ENCODE data around the gene AUH.

DNA sequence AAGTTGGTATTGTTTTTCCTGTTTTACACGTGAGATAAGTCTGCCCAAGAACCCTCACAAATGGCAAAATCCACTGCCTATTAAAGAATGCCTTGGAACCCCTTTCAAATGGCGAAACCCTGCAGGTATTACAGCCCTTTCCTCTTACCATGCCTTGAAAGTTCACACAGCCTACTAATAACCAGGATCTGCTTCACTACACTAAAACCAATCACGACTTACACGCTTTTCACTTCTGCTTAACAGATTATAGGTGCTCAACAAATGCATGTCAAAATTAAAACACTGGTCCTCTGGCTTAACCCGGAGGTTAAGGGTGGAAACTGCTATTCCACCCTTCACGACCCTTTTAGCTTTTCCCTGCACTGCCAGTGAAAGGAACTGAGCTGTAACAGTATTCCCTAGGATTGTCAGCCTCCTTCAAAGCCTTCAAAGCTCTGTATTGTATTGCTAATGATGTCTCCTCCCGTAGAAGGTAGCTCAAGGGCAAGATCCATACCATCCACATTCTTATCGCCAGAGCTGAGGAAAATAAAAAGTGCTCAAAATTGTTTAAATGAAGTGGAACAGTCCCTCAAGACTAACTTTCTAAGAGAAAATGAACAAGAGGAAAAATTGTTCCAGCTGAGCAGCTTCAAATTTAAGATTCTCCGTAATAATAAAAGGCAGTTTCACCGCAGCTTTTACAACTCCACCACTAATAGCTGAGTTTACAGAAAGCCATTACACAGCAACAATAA is 997 bp downstream of the AUH start:
- TF ChIP-seq EZH2 (IDR thresholded peaks at IDR 0.05) (no peak), CEBPB (IDR thresholded peaks at IDR 0.05; ENCODE audit: low read depth) (no peak), FOSL1 (IDR thresholded peaks at IDR 0.05; ENCODE audit: low read depth) (no peak), POLR2AphosphoS5 (IDR thresholded peaks at IDR 0.05; ENCODE audit: low read depth, low read length) (no peak), EGR1 (IDR thresholded peaks at IDR 0.05; ENCODE audit: low read depth) (no peak), EZH2phosphoT487 (IDR thresholded peaks at IDR 0.05; ENCODE audit: borderline replicate concordance) (no peak), TCF7L2 (IDR thresholded peaks at IDR 0.05; ENCODE audit: borderline replicate concordance, extremely low read depth, insufficient read depth, insufficient read length) (no peak), POLR2A (IDR thresholded peaks at IDR 0.05; ENCODE audit: borderline replicate concordance, extremely low read depth, insufficient read depth, insufficient read length) (no peak), JUND (IDR thresholded peaks at IDR 0.05) (no peak), SIN3A (IDR thresholded peaks at IDR 0.05; ENCODE audit: low read depth) (no peak), ZNF274 (IDR thresholded peaks at IDR 0.05; ENCODE audit: low read depth, low read length) (no peak)
- TF ChIP-seq, protein P1, sequence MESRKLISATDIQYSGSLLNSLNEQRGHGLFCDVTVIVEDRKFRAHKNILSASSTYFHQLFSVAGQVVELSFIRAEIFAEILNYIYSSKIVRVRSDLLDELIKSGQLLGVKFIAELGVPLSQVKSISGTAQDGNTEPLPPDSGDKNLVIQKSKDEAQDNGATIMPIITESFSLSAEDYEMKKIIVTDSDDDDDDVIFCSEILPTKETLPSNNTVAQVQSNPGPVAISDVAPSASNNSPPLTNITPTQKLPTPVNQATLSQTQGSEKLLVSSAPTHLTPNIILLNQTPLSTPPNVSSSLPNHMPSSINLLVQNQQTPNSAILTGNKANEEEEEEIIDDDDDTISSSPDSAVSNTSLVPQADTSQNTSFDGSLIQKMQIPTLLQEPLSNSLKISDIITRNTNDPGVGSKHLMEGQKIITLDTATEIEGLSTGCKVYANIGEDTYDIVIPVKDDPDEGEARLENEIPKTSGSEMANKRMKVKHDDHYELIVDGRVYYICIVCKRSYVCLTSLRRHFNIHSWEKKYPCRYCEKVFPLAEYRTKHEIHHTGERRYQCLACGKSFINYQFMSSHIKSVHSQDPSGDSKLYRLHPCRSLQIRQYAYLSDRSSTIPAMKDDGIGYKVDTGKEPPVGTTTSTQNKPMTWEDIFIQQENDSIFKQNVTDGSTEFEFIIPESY (IDR thresholded peaks at IDR 0.05; ENCODE audit: extremely low read depth, insufficient replicate concordance, low read length), result no peak
- TF ChIP-seq, protein P2, sequence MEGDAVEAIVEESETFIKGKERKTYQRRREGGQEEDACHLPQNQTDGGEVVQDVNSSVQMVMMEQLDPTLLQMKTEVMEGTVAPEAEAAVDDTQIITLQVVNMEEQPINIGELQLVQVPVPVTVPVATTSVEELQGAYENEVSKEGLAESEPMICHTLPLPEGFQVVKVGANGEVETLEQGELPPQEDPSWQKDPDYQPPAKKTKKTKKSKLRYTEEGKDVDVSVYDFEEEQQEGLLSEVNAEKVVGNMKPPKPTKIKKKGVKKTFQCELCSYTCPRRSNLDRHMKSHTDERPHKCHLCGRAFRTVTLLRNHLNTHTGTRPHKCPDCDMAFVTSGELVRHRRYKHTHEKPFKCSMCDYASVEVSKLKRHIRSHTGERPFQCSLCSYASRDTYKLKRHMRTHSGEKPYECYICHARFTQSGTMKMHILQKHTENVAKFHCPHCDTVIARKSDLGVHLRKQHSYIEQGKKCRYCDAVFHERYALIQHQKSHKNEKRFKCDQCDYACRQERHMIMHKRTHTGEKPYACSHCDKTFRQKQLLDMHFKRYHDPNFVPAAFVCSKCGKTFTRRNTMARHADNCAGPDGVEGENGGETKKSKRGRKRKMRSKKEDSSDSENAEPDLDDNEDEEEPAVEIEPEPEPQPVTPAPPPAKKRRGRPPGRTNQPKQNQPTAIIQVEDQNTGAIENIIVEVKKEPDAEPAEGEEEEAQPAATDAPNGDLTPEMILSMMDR (IDR thresholded peaks at IDR 0.05 in 2 of 3, conservative IDR thresholded peaks at IDR 0.05 in 1 of 3; ENCODE audit: borderline replicate concordance in 1 of 3, insufficient read depth in 1 of 3, low read depth in 2 of 3, low read length in 2 of 3), result no peak
- TF ChIP-seq, protein P3, sequence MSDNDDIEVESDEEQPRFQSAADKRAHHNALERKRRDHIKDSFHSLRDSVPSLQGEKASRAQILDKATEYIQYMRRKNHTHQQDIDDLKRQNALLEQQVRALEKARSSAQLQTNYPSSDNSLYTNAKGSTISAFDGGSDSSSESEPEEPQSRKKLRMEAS (IDR thresholded peaks at IDR 0.05), result no peak

All from HCT116 (cell line).